Activated CD4-positive, alpha-beta T cell treated with anti-CD3 and anti-CD28 coated beads, Interleukin-2, amount 10 ng/mL, durations not matched to agents 24 days and 14 days (primary cell): Measurements from ENCODE around the gene SH3RF1. TPM values are rescaled to one million over a fixed set of nuclear protein-coding genes. Genes with fewer than 3 reads are reported as not detected.

Experiments used
- DNase-seq: peaks from one replicate; pipeline ENCODE4 v3.0.0; 2022
- H3K27ac Mint-ChIP-seq: one replicate; pipeline ENCODE4 v1.8.0; 2022; ENCODE audit warnings: mild to moderate bottlenecking, mixed read lengths
- H3K27me3 Mint-ChIP-seq: one replicate; pipeline ENCODE4 v1.8.0; 2022; ENCODE audit warnings: mixed read lengths
- H3K36me3 Mint-ChIP-seq: one replicate; pipeline ENCODE4 v1.8.0; 2022; ENCODE audit warnings: low read depth, mild to moderate bottlenecking, mixed read lengths
- H3K4me1 Mint-ChIP-seq: one replicate; pipeline ENCODE4 v1.8.0; 2021; ENCODE audit warnings: mixed read lengths
- H3K4me3 Mint-ChIP-seq: one replicate; pipeline ENCODE4 v1.8.0; 2022; ENCODE audit warnings: mild to moderate bottlenecking, moderate library complexity, mixed read lengths
- H3K9me3 Mint-ChIP-seq: one replicate; pipeline ENCODE4 v1.8.0; 2021; ENCODE audit warnings: mixed read lengths
- intact Hi-C: fragments of 100-400 bp; cut with micrococcal nuclease; formaldehyde crosslinking; loops from one replicate; pipeline ENCODE4 v1.15.1; 2023
- total RNA-seq: library from RNA; stranded (reverse); gene quantifications from 2 replicates; pipeline ENCODE4 v1.2.3, GENCODE V29; 2022

The SH3RF1 gene
- total RNA-seq, 1 donor from 2014 or later = 0.68 TPM

DNA sequence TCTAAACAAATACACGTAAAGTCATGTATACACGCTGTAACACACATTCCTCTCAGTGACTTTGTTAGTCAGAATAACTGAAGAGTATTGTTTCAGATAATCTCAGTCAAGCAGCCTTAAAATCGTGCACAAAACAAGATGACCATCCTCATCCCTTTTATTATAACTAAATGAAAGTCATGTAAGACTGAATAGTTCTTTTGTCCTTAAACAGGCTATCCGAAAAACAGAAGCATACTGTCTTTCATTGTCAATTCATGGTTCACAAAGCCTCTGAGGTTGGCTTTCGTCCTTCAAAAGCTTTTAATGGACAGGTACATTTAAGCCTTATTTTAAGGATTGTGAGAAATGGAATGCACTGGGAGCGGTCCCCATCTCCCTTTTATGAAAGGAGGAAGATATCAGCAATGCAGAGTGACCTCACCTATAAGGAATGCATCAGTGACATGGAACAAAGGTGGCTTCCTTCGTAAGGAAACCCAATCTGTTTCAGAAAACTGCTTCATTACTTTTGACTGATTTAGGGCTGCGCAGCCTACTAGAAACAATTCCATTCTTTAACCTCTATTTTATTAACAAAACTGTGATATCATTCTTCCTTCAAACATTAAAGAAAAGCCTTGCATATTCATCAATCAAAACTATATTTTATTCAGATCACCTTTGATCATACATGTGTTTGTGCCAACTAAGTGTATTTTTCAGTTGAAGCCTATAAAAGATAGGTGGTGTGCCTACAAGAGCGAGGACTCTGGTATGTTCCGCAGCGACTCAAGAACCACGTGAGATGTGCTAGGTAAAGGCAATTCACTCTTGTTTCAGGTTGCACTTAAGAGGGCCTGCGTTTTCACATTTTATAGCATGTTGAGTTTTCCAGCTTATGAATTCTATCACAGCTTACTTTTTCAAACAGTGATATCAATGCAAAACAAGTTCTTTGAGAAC, 19.2 kb downstream of the SH3RF1 start:
- Mint-ChIP-seq H3K36me3 (no peaks in the 10 kb centered on the region), H3K4me1 (no peaks in the 10 kb centered on the region), H3K27me3 (peaks cover 8% of the 10 kb centered on the region), H3K4me3 (no peak overlapping the region), H3K9me3 (no peaks in the 10 kb centered on the region), H3K27ac (no peak overlapping the region)
- no peak for DNase-seq
- intact Hi-C loops = no loop called here

DNA sequence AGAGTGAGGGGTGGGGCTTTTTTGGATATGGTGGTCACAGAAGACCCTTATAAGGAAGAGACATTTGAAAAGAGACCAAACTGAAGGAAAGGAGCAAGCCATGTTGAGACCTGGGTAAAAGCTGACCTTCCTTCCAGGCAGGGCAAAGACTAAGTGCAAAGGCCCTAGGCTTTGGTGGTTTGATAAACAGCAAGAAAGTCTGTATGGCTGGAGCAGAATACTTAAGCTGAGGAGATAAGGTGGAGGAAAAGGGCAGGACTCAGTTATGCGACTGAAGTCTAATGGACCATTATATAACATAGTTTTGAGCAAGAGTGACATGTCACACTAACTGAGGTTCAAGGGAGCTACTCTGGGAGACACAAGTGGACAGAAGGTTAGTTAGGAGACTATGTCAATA, 20.0 kb downstream of the SH3RF1 start:
- H3K36me3 Mint-ChIP-seq = no peaks in the 10 kb centered on the region
- no peak for DNase-seq
- peaks cover 8% of the 10 kb centered on the region for H3K27me3 Mint-ChIP-seq
- no peaks in the 10 kb centered on the region for H3K9me3 Mint-ChIP-seq
- H3K27ac Mint-ChIP-seq = no peak overlapping the region
- intact Hi-C loops = no loop called here
- H3K4me1 Mint-ChIP-seq = no peaks in the 10 kb centered on the region
- no peak overlapping the region for H3K4me3 Mint-ChIP-seq

DNA sequence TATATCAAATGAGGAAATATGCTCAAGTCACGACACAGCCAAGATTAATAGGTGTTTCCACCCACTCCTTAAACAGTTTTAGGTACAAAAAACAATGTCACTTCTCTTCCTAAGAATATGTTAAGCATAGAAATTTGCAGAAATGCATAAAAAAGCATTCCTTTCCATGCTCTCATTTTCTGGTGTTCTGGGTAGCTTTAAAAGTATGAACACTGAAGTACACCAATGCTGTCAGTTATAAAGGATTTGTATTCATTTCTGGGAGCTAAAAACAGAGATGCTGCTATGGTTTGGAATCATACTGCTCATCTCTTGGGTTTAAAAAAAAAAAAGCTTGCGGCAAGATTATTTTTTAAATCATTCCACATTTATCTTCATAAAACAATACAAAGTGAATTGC, 20.8 kb downstream of the SH3RF1 start:
- intact Hi-C loops = no loop called here
- Mint-ChIP-seq H3K36me3 (no peaks in the 10 kb centered on the region), H3K4me3 (no peak overlapping the region), H3K4me1 (no peaks in the 10 kb centered on the region), H3K27me3 (peaks cover 11% of the 10 kb centered on the region), H3K9me3 (no peaks in the 10 kb centered on the region), H3K27ac (no peak overlapping the region)
- DNase-seq = no peak

DNA sequence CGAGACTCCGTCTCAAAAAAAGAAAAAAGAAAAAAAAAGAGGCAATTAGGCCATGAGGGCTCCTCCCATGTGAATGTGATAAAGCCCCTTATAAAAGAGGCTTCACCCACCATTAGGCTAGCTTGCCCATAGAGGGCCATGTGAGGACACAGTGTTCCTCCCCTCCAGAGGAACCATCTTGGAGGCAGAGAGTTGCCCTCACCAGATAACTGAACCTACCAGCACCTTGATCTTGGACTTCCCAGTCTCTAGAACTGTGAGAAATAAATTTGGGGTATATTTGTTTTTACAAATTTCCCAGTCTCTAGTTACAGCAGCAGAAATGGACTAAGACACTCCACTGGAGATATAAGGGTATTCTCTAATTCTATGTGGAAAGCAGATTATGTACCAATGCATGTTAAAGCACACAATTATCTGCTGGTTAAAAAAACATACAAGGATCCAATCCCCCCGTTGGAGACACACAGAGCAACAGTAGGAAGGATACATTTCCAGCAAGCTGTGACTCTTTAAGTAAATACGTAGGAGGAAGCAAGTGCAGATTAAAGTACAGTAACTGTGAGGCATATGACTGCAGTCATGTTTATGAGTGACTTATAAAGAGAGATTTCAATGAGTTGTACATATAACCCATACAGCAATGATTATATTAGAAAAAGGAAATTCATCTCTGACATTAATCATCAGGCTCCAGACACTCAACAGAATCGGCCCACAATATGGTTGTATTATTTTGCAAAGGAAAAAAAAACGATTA, 21.4 kb downstream of the SH3RF1 start:
- intact Hi-C loops = no loop called here
- Mint-ChIP-seq H3K4me1 (no peaks in the 10 kb centered on the region), H3K36me3 (no peaks in the 10 kb centered on the region), H3K27me3 (peaks cover 8% of the 10 kb centered on the region), H3K9me3 (no peaks in the 10 kb centered on the region), H3K27ac (no peak overlapping the region), H3K4me3 (no peak overlapping the region)
- no peak for DNase-seq

DNA sequence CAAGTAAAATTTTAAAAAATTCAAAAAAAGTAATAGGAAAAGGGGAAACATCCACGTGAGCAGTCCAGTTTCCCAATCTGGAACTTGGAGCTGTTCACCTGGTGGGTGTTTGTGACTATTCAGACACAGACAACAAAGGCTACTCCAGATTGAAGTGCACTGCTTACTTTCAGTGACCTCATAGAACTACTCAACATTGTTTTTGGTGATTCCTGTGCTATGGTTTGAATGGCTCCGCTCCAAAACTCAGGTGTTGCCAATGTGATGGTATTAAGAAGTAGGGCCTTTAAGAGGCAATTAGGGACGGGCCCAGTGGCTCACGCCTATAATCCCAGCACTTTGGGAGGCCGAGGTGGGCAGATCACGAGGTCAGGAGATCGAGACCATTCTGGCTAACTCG, 22.1 kb downstream of the SH3RF1 start:
- H3K27me3 Mint-ChIP-seq = peaks cover 12% of the 10 kb centered on the region
- intact Hi-C loops = no loop called here
- H3K9me3 Mint-ChIP-seq = no peaks in the 10 kb centered on the region
- no peak overlapping the region for H3K4me3 Mint-ChIP-seq
- no peaks in the 10 kb centered on the region for H3K36me3 Mint-ChIP-seq
- no peak overlapping the region for H3K27ac Mint-ChIP-seq
- no peak for DNase-seq
- H3K4me1 Mint-ChIP-seq = no peaks in the 10 kb centered on the region

DNA sequence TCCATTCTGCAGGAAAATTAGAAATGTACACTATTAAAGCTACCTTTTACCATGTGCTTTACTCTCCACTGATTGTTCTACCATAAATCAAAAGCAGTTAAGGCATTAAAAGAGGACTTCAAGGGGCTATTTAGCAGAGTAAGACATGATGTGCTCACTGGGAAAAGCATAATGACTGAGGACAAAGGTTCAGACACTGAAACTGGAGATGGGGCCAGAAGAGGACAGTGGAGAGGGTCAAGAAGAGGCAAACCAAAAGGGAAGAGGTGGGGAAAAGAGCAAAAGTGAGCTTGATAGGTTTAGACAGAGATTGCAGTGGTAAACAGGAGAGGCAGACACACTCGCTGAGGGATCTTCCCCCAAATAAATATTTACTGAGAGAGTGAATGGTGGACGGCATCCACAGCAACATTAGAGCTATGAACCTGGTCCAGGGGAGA, 23.8 kb downstream of the SH3RF1 start:
- H3K9me3 Mint-ChIP-seq = no peaks in the 10 kb centered on the region
- H3K4me3 Mint-ChIP-seq = no peak overlapping the region
- H3K4me1 Mint-ChIP-seq = no peaks in the 10 kb centered on the region
- H3K36me3 Mint-ChIP-seq = no peaks in the 10 kb centered on the region
- DNase-seq = no peak
- H3K27me3 Mint-ChIP-seq = peaks cover 9% of the 10 kb centered on the region
- H3K27ac Mint-ChIP-seq = no peak overlapping the region
- intact Hi-C loops = no loop called here

DNA sequence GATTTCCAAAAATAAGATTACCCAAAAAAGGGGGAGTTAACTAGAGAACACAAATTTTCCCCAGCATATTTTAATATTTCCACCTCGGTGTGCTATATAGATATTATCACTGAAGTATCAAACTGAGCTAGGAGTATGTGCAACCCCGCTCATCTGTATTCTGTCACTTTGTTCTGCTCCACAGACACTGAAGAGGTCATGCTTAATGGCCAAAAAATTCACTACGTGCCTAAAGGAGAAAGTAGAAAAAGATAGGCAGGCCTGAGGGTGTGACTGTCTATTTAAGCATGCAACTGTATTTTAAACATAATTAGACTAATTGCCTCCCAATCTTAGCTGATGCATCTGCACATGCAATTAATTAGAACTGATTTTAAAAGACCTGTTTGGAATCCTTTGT, 24.5 kb downstream of the SH3RF1 start:
- Mint-ChIP-seq H3K27me3 (peaks cover 9% of the 10 kb centered on the region), H3K36me3 (no peaks in the 10 kb centered on the region), H3K27ac (no peak overlapping the region), H3K4me1 (no peaks in the 10 kb centered on the region), H3K9me3 (no peaks in the 10 kb centered on the region), H3K4me3 (no peak overlapping the region)
- no peak for DNase-seq
- intact Hi-C loops = no loop called here

DNA sequence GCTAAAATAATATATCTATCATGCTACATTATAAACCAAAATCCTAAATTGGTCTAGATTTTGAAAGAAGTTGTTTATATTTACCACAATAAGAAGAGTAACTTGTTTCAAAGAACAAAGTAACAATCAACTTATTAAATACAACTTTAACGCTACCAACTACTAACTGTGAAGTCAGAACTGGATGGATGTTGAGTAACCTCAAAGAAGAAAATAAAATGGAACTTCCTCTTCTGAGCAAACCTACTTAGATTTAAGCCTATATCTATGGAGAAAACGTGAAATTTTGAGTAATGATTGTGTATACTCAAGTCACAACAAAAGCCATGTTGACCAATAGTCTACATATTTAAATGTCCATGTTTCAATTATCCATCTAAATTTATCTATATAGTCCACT, 25.7 kb downstream of the SH3RF1 start:
- no peaks in the 10 kb centered on the region for H3K36me3 Mint-ChIP-seq
- no peak overlapping the region for H3K27ac Mint-ChIP-seq
- no peak for DNase-seq
- peaks cover 9% of the 10 kb centered on the region for H3K27me3 Mint-ChIP-seq
- no peaks in the 10 kb centered on the region for H3K4me1 Mint-ChIP-seq
- H3K9me3 Mint-ChIP-seq = no peaks in the 10 kb centered on the region
- intact Hi-C loops = no loop called here
- no peak overlapping the region for H3K4me3 Mint-ChIP-seq

DNA sequence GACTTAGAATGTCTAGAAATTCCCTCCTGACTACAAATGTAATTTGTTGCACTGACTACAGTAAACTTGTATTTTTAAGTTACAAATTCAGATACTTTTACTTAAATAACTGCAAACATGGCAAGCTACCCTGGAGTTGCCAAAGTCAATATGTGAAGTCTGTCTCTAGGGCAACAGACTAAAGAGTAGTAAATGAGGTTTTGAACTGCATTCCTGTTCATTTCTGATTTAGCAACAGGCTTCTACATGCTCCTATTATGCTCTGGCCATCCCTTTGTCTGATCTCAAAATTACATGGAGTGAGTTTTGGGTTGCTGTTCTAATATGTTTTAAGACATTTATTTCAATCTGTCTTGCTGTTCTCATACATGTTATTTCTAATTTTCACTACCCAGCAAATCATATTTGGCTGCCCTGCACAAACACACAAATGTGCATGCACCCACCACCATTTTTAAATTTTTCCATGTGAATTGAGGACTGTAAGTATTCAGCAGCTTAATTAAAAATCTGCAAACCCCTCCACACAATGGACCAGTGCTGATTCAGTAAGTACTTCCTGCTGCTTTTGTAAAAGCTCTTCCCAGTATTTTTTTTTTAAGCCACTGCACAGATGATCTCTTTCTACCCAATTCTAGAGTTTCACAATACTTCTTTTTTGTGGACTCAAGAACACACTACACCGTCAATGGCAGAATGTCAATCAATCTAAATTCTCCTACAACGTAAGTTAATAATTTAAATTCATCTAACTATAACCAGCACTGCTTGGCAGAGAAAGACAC, 26.7 kb downstream of the SH3RF1 start:
- Mint-ChIP-seq H3K36me3 (no peaks in the 10 kb centered on the region), H3K9me3 (no peaks in the 10 kb centered on the region), H3K27me3 (peaks cover 9% of the 10 kb centered on the region), H3K27ac (no peak overlapping the region), H3K4me1 (no peaks in the 10 kb centered on the region), H3K4me3 (no peak overlapping the region)
- intact Hi-C loops = no loop called here
- DNase-seq = no peak

DNA sequence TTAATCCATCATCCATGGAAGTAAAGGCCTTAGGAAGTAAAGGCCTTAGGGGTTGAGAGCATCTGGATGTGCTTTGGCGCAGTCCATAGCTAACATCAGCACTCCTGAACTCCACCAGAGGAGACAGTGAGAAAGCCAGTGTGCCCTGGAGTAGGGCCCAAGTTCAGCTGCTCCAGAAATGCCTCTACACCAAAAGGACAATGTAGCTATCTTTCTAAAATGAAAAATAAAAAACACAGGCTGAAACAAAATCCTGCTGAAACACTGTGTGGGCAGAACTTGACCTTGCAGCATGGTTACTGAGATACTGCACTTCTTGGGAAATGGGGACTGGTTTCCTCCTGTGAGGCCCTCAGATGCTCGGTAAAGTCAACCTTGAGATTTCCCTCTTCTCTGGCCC, 29.3 kb downstream of the SH3RF1 start:
- H3K4me1 Mint-ChIP-seq = no peaks in the 10 kb centered on the region
- intact Hi-C loops = no loop called here
- H3K27me3 Mint-ChIP-seq = peaks cover 9% of the 10 kb centered on the region
- H3K9me3 Mint-ChIP-seq = no peaks in the 10 kb centered on the region
- no peak overlapping the region for H3K4me3 Mint-ChIP-seq
- H3K27ac Mint-ChIP-seq = no peak overlapping the region
- DNase-seq = no peak
- no peaks in the 10 kb centered on the region for H3K36me3 Mint-ChIP-seq

DNA sequence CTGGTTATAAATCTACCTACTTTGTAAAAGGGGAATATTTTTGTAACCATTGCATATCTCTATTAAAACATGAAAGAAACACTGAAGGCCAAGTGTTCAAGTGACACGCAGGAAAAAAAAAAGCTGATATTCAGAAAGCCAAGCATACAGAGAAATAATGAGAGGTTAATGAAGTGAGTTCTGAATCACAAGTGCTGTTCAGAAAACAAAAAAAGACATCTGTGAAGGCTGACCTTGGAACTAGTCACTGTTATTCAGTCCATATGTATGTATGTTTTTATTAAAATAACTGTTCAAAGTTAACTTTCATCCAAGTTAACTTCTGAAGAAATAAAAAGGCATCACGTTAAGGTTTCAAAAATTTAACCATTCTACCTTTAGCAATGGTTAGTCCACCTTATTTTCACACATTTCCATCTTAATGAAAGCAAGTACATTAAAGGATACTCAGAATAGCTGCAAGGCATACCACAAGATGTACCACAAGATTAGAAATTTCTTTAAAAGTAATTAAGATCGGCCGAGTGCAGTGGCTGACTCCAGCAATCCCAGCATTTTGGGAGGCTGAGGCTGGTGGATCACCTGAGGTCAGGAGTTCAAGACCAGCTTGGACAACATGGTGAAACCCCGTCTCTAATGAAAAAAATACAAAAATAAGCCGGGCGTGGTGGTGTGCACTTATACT, 31.4 kb downstream of the SH3RF1 start:
- no peaks in the 10 kb centered on the region for H3K36me3 Mint-ChIP-seq
- DNase-seq = no peak
- H3K9me3 Mint-ChIP-seq = no peaks in the 10 kb centered on the region
- no peak overlapping the region for H3K4me3 Mint-ChIP-seq
- intact Hi-C loops = no loop called here
- no peak overlapping the region for H3K27ac Mint-ChIP-seq
- no peaks in the 10 kb centered on the region for H3K4me1 Mint-ChIP-seq
- H3K27me3 Mint-ChIP-seq = peaks cover 6% of the 10 kb centered on the region

DNA sequence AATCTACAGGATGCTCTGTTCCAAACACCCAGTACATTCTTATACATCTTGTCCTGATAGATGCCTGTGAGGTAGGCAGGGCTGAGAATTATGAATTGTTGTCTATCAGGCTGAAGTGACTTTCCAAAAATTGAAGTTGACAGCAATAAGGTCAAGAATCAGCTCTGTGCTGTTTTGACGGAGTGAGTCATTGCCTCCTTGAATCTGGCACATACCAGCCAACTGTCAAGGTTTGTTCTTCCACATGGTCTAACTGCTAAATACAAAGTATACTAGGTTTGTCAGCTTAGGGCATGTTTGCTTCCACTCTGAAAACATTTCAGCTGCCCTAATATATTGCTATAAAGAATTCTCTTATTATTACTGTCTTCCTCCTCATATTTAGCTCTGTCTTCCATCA, 32.3 kb downstream of the SH3RF1 start:
- Mint-ChIP-seq H3K4me3 (no peak overlapping the region), H3K4me1 (no peaks in the 10 kb centered on the region), H3K27ac (no peak overlapping the region), H3K36me3 (no peaks in the 10 kb centered on the region), H3K27me3 (peaks cover 2% of the 10 kb centered on the region), H3K9me3 (no peaks in the 10 kb centered on the region)
- DNase-seq = no peak
- intact Hi-C loops = no loop called here

DNA sequence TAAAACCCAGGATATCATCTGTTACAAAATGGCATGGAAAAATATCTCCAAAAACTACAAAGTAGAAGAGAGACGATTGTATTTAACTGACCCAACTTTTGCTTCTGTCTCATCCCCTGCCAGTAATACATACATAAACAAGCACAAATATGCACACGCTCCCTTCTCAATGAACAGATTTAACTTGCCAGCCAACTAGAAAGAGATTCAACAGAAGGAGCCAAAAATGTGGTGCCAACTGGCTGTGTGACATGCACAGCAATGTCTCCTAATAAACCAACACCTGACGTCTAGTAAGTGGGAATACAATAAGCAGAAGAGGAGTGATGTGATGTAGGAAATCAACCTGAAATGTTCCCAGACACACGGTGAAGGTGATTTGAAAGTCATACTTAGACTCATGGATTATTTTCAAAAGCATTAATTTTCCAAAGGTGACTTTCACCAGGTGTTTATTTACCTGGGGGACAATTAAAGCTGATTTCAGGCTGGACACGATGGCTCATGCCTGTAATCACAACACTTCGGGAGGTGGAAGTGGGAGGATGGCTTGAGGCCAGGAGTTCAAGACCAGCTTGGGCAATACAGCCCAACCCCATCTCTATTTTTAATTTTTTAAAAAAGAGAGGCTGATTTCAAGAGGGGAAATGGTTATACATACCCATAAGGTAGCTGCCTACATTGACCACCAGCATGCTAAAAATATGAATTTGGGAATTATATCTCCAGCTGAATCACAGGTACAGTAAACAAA, 33.7 kb downstream of the SH3RF1 start:
- Mint-ChIP-seq H3K36me3 (no peaks in the 10 kb centered on the region), H3K9me3 (no peaks in the 10 kb centered on the region), H3K27ac (no peak overlapping the region), H3K4me3 (no peak overlapping the region), H3K27me3 (peaks cover 2% of the 10 kb centered on the region), H3K4me1 (no peaks in the 10 kb centered on the region)
- DNase-seq = peak; percentile 20
- intact Hi-C loops = no loop called here
